MM.1S (cell line): Measurements from ENCODE around the gene NUDT8.

ENCODE experiments used
- DNase-seq: peaks from one replicate; pipeline ENCODE4 v3.0.0-alpha.2; 2015
- H2AFZ ChIP-seq: fragments of 300-600 bp; sonication (generic); 2 replicates; pipeline ENCODE4 v1.6.0; 2016; ENCODE audit warnings: antibody characterized with exemption, low read length
- H3F3A ChIP-seq: fragments of 300-600 bp; sonication (generic); 2 replicates; pipeline ENCODE4 v1.6.1; 2016; ENCODE audit warnings: mild to moderate bottlenecking, antibody characterized with exemption, low read length, moderate library complexity, mixed read lengths; ENCODE audit not compliant: insufficient read depth
- H3K27ac ChIP-seq: fragments of 300-600 bp; sonication (generic); 2 replicates; pipeline ENCODE4 v1.5.1; 2016; ENCODE audit warnings: mild to moderate bottlenecking, low read length
- H3K27me3 ChIP-seq: fragments of 300-600 bp; sonication (generic); replicated peaks from 2 replicates; pipeline ENCODE4 v1.6.0; 2016; ENCODE audit warnings: low read length; ENCODE audit not compliant: insufficient read depth
- H3K36me3 ChIP-seq: fragments of 300-600 bp; sonication (generic); replicated peaks from 2 replicates; pipeline ENCODE4 v1.6.1; 2016; ENCODE audit warnings: mild to moderate bottlenecking, low read length, mixed read lengths; ENCODE audit not compliant: insufficient read depth
- H3K4me1 ChIP-seq: fragments of 300-600 bp; sonication (generic); 2 replicates; pipeline ENCODE4 v1.6.1; 2016; ENCODE audit warnings: low read length, mixed read lengths
- H3K4me2 ChIP-seq: fragments of 300-600 bp; sonication (generic); 2 replicates; pipeline ENCODE4 v1.6.0; 2016; ENCODE audit warnings: low read depth, low read length
- H3K4me3 ChIP-seq: fragments of 300-600 bp; sonication (generic); 2 replicates; pipeline ENCODE4 v1.5.1; 2016; ENCODE audit warnings: low read length, mixed read lengths
- H3K79me2 ChIP-seq: fragments of 300-600 bp; sonication (generic); 2 replicates; pipeline ENCODE4 v1.6.1; 2016; ENCODE audit warnings: mixed run types, low read length, mixed read lengths
- H3K9ac ChIP-seq: fragments of 300-600 bp; sonication (generic); 2 replicates; pipeline ENCODE4 v1.6.1; 2016; ENCODE audit warnings: low read length, mixed read lengths
- H3K9me2 ChIP-seq: fragments of 300-600 bp; sonication (generic); replicated peaks from 2 replicates; pipeline ENCODE4 v1.6.1; 2016; ENCODE audit warnings: mild to moderate bottlenecking, low read length, mixed read lengths; ENCODE audit not compliant: insufficient read depth
- H3K9me3 ChIP-seq: fragments of 300-600 bp; sonication (generic); replicated peaks from 2 replicates; pipeline ENCODE4 v1.6.1; 2016; ENCODE audit warnings: mild to moderate bottlenecking, low read length, mixed read lengths; ENCODE audit not compliant: insufficient read depth
- H4K20me1 ChIP-seq: fragments of 300-600 bp; sonication (generic); 2 replicates; pipeline ENCODE4 v1.6.1; 2016; ENCODE audit warnings: mild to moderate bottlenecking, low read length, moderate library complexity, mixed read lengths; ENCODE audit not compliant: insufficient read depth
- CTCF ChIP-seq: fragments of 300-600 bp; sonication (generic); IDR thresholded peaks from 2 replicates; pipeline ENCODE4 v1.5.1; 2016; ENCODE audit warnings: antibody characterized with exemption, low read length, mixed read lengths
- EZH2 ChIP-seq: fragments of 300-600 bp; sonication (generic); optimal IDR thresholded peaks from 2 replicates; pipeline ENCODE3; 2017; ENCODE audit warnings: low read depth, mild to moderate bottlenecking, antibody characterized with exemption, low read length, mixed read lengths
- EZH2phosphoT487 ChIP-seq: fragments of 300-600 bp; sonication (generic); IDR thresholded peaks from 2 replicates; pipeline ENCODE4 v1.6.1; 2018; ENCODE audit warnings: antibody characterized with exemption, low read length

Gene NUDT8

GRCh38 chr11:67670316-67671210 lies 40.8 kb upstream of the NUDT8 start:
- no peaks in the 10 kb centered on the region for H3F3A ChIP-seq
- TF ChIP-seq EZH2, result no peak
- TF ChIP-seq EZH2phosphoT487, result no peak
- no peak for TF ChIP-seq CTCF
- no peaks in the 10 kb centered on the region for H3K9me3 ChIP-seq
- no peaks in the 10 kb centered on the region for H4K20me1 ChIP-seq
- no peak overlapping the region for H3K9ac ChIP-seq
- no peaks in the 10 kb centered on the region for H3K36me3 ChIP-seq
- no peaks in the 10 kb centered on the region for H3K4me1 ChIP-seq
- no peak overlapping the region for H2AFZ ChIP-seq
- H3K4me2 ChIP-seq, result no peak overlapping the region
- DNase-seq, result no peak
- no peaks in the 10 kb centered on the region for H3K79me2 ChIP-seq
- H3K27ac ChIP-seq, result no peak overlapping the region
- no peaks in the 10 kb centered on the region for H3K27me3 ChIP-seq
- H3K9me2 ChIP-seq, result no peaks in the 10 kb centered on the region
- H3K4me3 ChIP-seq, result no peak overlapping the region

GRCh38 chr11:67668192-67668551 lies 38.4 kb upstream of the NUDT8 start:
- no peak for DNase-seq
- TF ChIP-seq EZH2phosphoT487 (no peak), CTCF (no peak), EZH2 (no peak)
- Histone ChIP-seq H3K79me2 (no peaks in the 10 kb centered on the region), H2AFZ (no peak overlapping the region), H3K4me1 (no peaks in the 10 kb centered on the region), H3K36me3 (no peaks in the 10 kb centered on the region), H3K9me2 (no peaks in the 10 kb centered on the region), H4K20me1 (no peaks in the 10 kb centered on the region), H3K9ac (no peak overlapping the region), H3K9me3 (no peaks in the 10 kb centered on the region), H3K4me2 (no peak overlapping the region), H3K4me3 (no peak overlapping the region), H3F3A (no peaks in the 10 kb centered on the region), H3K27me3 (peaks cover 3% of the 10 kb centered on the region; the same call in 1 of the 2 replicates), H3K27ac (no peak overlapping the region)

- no peaks in the 10 kb centered on the region for H3K79me2 ChIP-seq
- no peaks in the 10 kb centered on the region for H4K20me1 ChIP-seq
- H3K27ac ChIP-seq, result no peak overlapping the region
- H3F3A ChIP-seq, result no peaks in the 10 kb centered on the region
- DNase-seq, result no peak
- H3K9me2 ChIP-seq, result no peaks in the 10 kb centered on the region
- H3K4me2 ChIP-seq, result no peak overlapping the region
- no peaks in the 10 kb centered on the region for H3K36me3 ChIP-seq
- no peaks in the 10 kb centered on the region for H3K4me1 ChIP-seq
- H2AFZ ChIP-seq, result no peak overlapping the region
- H3K9me3 ChIP-seq, result no peaks in the 10 kb centered on the region
- no peak overlapping the region for H3K4me3 ChIP-seq
- TF ChIP-seq EZH2phosphoT487 (no peak), EZH2 (no peak), CTCF (no peak)
- H3K9ac ChIP-seq, result no peak overlapping the region
- H3K27me3 ChIP-seq, result peaks cover 8% of the 10 kb centered on the region; the same call in 1 of the 2 replicates
These were observed 37.9 kb upstream of the NUDT8 start for GRCh38 chr11:67667490-67668191.
